PC-9 (cell line): Measurements from ENCODE around the gene TLE3. TPM values are rescaled to one million over a fixed set of nuclear protein-coding genes. Genes with fewer than 3 reads are reported as not detected.

ENCODE experiments used
- BruUV-seq: library from RNA; stranded (reverse); fragments of 400-500 nt; replicated peaks from 2 replicates; lab custom pipeline; 2021; lab: Mats Ljungman, UMichigan
- CTCF ChIA-PET: fragments of 300-600 bp; sonication (Branson Sonifier 250); formaldehyde crosslinking; loops from one replicate; lab custom pipeline; 2022; ENCODE audit warnings: antibody characterized with exemption; lab: Charles Lee
- POLR2A ChIA-PET: fragments of 300-600 bp; sonication (Branson Sonifier 250); formaldehyde crosslinking; loops from one replicate; lab custom pipeline; 2022; ENCODE audit warnings: antibody characterized with exemption; ENCODE audit not compliant: unreplicated experiment; lab: Charles Lee
- DNase-seq, 2 experiments: peaks; one replicate each; pipeline versions ENCODE4 v3.0.0 to v3.0.0-alpha.2; 2015 to 2022; ENCODE audit warnings: mixed read lengths in 1 of 2
- H2AFZ ChIP-seq: fragments of 200-600 bp; sonication (generic); 2 replicates; pipeline ENCODE4 v1.8.1; 2017; ENCODE audit warnings: antibody characterized with exemption
- H3F3A ChIP-seq: fragments of 200-600 bp; sonication (generic); 2 replicates; pipeline ENCODE4 v1.8.1; 2017; ENCODE audit warnings: antibody characterized with exemption, mild to moderate bottlenecking, low read depth; ENCODE audit not compliant: insufficient read depth
- H3K27ac ChIP-seq: fragments of 200-600 bp; sonication (generic); 2 replicates; pipeline ENCODE4 v1.6.1; 2016; ENCODE audit warnings: mixed run types
- H3K27me3 ChIP-seq: fragments of 200-600 bp; sonication (generic); 2 replicates; pipeline ENCODE4 v1.6.1; 2016; ENCODE audit warnings: low read depth, mixed run types; ENCODE audit not compliant: insufficient read depth
- H3K36me3 ChIP-seq: fragments of 200-600 bp; sonication (generic); 2 replicates; pipeline ENCODE4 v1.6.1; 2016; ENCODE audit warnings: low read depth, mixed run types
- H3K4me1 ChIP-seq: fragments of 200-600 bp; sonication (generic); replicated peaks from 2 replicates; pipeline ENCODE4 v1.6.1; 2016; ENCODE audit warnings: mixed run types; ENCODE audit not compliant: insufficient read depth
- H3K4me2 ChIP-seq: fragments of 200-600 bp; sonication (generic); 2 replicates; pipeline ENCODE4 v1.6.1; 2017; ENCODE audit warnings: mixed run types
- H3K4me3 ChIP-seq: fragments of 200-600 bp; sonication (generic); 2 replicates; pipeline ENCODE4 v1.6.1; 2016; ENCODE audit warnings: mixed run types
- H3K79me2 ChIP-seq: fragments of 200-600 bp; sonication (generic); 2 replicates; pipeline ENCODE4 v1.6.1; 2017; ENCODE audit warnings: low read depth, mixed run types
- H3K9me2 ChIP-seq: fragments of 200-600 bp; sonication (generic); 2 replicates; pipeline ENCODE4 v1.8.1; 2017; ENCODE audit warnings: mild to moderate bottlenecking; ENCODE audit not compliant: insufficient read depth
- H3K9me3 ChIP-seq: fragments of 200-600 bp; sonication (generic); 2 replicates; pipeline ENCODE4 v1.8.1; 2016; ENCODE audit warnings: low read depth; ENCODE audit not compliant: insufficient read depth
- H4K20me1 ChIP-seq: fragments of 200-600 bp; sonication (generic); 2 replicates; pipeline ENCODE4 v1.8.1; 2017; ENCODE audit not compliant: insufficient read depth
- EZH2 ChIP-seq: fragments of 200-600 bp; sonication (generic); IDR thresholded peaks from 2 replicates; pipeline ENCODE4 v1.8.0; 2017; ENCODE audit warnings: antibody characterized with exemption, low read depth
- intact Hi-C: fragments of 100-400 bp; cut with micrococcal nuclease; formaldehyde crosslinking; loops from one replicate; pipeline ENCODE4 v1.10.0; 2022; ENCODE audit not compliant: unreplicated experiment
- total RNA-seq: library from RNA; stranded (reverse); gene quantifications from 2 replicates; pipeline ENCODE4 v1.2.3, GENCODE V29; 2021
- TF ChIP-seq, protein P1 (sequence below): fragments of 200-600 bp; sonication (generic); conservative IDR thresholded peaks from 2 replicates; pipeline ENCODE4 v1.6.1; 2017; ENCODE audit warnings: mixed run types, antibody characterized with exemption, mild to moderate bottlenecking, moderate library complexity

The TLE3 gene
- total RNA-seq, 1 experiment from 2014 or later = 51.3 TPM

DNA sequence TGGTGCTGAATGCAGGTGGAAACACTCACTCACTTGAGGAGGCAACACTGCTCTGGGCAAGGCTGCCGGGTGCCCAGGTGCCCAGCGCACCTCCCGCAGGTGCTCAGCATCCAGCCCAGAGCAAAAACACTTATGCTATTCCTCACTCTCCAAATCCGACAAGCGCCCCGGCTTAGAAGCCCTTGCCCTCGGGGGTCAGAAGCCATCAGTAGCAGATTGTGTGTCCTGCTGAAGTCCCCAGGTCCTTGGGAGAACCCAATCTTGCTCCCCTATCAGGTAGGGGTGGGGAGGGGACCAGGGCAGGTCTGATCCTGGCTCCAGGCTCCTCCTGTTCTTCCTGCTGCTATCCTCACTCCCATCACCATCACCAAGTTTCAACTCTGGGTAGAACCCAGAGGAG lies 46.7 kb downstream of the TLE3 start:
- Histone ChIP-seq H3K27me3 (no peaks in the 10 kb centered on the region), H3F3A (peaks cover 26% of the 10 kb centered on the region; the same call in 1 of the 2 replicates), H3K27ac (no peak overlapping the region), H4K20me1 (no peaks in the 10 kb centered on the region), H3K36me3 (no peaks in the 10 kb centered on the region), H3K4me3 (no peak overlapping the region), H3K4me1 (no peaks in the 10 kb centered on the region), H3K4me2 (no peak overlapping the region), H2AFZ (no peak overlapping the region), H3K9me2 (no peaks in the 10 kb centered on the region), H3K79me2 (no peaks in the 10 kb centered on the region), H3K9me3 (no peaks in the 10 kb centered on the region)
- ChIA-PET CTCF (no interaction called here), POLR2A (no interaction called here)
- TF ChIP-seq EZH2 = no peak
- TF ChIP-seq, protein P1, sequence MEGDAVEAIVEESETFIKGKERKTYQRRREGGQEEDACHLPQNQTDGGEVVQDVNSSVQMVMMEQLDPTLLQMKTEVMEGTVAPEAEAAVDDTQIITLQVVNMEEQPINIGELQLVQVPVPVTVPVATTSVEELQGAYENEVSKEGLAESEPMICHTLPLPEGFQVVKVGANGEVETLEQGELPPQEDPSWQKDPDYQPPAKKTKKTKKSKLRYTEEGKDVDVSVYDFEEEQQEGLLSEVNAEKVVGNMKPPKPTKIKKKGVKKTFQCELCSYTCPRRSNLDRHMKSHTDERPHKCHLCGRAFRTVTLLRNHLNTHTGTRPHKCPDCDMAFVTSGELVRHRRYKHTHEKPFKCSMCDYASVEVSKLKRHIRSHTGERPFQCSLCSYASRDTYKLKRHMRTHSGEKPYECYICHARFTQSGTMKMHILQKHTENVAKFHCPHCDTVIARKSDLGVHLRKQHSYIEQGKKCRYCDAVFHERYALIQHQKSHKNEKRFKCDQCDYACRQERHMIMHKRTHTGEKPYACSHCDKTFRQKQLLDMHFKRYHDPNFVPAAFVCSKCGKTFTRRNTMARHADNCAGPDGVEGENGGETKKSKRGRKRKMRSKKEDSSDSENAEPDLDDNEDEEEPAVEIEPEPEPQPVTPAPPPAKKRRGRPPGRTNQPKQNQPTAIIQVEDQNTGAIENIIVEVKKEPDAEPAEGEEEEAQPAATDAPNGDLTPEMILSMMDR = no peak
- no peak for DNase-seq
- intact Hi-C loops = no loop called here
- BruUV-seq = no TSS peak

DNA sequence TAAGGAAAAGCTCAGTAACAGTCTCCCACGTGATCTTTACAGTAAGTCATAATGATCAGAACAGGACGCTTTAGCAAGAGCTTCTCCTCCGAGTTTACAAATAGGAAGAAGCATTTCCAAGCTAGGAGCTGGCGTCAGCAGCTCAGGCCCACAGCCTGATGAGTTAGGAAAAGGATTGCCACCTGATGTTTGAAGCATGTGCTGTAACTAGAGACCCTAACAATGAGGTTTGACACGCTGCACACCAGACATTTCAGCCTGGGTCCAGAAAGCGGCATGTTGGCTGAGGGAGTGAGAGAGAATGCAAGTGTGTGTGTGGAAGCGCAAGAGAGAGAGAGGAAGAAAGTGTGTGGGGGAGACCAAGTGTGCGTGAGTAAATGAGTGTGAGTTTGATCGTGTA lies 47.3 kb downstream of the TLE3 start:
- no peak for TF ChIP-seq EZH2
- TF ChIP-seq, protein P1 = no peak
- Histone ChIP-seq H3K36me3 (no peaks in the 10 kb centered on the region), H3K9me2 (no peaks in the 10 kb centered on the region), H3F3A (peaks cover 26% of the 10 kb centered on the region; the same call in 1 of the 2 replicates), H2AFZ (no peak overlapping the region), H3K79me2 (no peaks in the 10 kb centered on the region), H3K27ac (no peak overlapping the region), H3K9me3 (no peaks in the 10 kb centered on the region), H3K4me2 (no peak overlapping the region), H3K27me3 (no peaks in the 10 kb centered on the region), H3K4me1 (no peaks in the 10 kb centered on the region), H4K20me1 (no peaks in the 10 kb centered on the region), H3K4me3 (no peak overlapping the region)
- CTCF ChIA-PET = no interaction called here
- POLR2A ChIA-PET = no interaction called here
- BruUV-seq = no TSS peak
- no peak for DNase-seq
- intact Hi-C loops = no loop called here

DNA sequence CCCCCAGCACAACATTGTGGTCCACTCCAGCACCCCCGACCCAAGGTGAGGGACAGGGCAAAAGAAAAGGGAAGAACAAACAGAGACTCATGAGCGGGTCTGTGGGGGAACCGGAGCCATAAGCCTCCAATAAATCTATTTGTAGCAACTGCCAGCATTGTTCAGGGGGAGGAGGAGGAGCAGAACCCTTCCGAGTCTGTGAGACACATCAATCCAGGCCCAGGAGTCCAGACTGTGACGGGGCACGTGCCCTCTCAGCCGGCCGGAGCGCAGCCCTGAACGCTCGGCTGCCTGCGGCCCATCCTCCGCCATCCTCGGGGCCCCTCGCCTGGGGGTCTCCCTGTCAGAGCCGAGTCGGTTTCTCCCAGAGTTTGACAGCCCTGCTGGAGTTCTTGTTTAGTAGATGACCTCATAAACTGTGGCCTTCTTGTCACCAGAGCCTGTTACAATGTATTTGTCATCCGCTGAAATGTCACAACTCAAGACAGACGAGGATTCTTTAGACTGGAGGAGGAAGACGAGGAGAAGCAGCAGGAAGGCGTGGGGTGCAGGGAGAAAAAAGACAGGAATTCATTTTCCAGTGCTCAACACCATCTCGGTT lies 47.9 kb downstream of the TLE3 start:
- Histone ChIP-seq H3K4me1 (no peaks in the 10 kb centered on the region), H3K9me2 (no peaks in the 10 kb centered on the region), H3K79me2 (no peaks in the 10 kb centered on the region), H2AFZ (no peak overlapping the region), H3K4me3 (no peak overlapping the region), H3K36me3 (no peaks in the 10 kb centered on the region), H3K9me3 (no peaks in the 10 kb centered on the region), H4K20me1 (no peaks in the 10 kb centered on the region), H3K27me3 (no peaks in the 10 kb centered on the region), H3K4me2 (no peak overlapping the region), H3K27ac (no peak overlapping the region), H3F3A (peaks cover 26% of the 10 kb centered on the region; the same call in 1 of the 2 replicates)
- no peak for DNase-seq
- TF ChIP-seq, protein P1 = no peak
- no peak for TF ChIP-seq EZH2
- POLR2A ChIA-PET = no interaction called here
- no TSS peak for BruUV-seq
- CTCF ChIA-PET = no interaction called here
- intact Hi-C loops = no loop called here
